GM21526 (cell line): ENCODE measurements around the gene UGT1A1.

ENCODE experiments used
- ATAC-seq: cut with Tn5 transposase; IDR thresholded peaks from one replicate; pipeline ENCODE4 v1.9.1; 2021; ENCODE audit warnings: moderate library complexity; ENCODE audit not compliant: unreplicated experiment, low FRiP score

The UGT1A1 gene

DNA sequence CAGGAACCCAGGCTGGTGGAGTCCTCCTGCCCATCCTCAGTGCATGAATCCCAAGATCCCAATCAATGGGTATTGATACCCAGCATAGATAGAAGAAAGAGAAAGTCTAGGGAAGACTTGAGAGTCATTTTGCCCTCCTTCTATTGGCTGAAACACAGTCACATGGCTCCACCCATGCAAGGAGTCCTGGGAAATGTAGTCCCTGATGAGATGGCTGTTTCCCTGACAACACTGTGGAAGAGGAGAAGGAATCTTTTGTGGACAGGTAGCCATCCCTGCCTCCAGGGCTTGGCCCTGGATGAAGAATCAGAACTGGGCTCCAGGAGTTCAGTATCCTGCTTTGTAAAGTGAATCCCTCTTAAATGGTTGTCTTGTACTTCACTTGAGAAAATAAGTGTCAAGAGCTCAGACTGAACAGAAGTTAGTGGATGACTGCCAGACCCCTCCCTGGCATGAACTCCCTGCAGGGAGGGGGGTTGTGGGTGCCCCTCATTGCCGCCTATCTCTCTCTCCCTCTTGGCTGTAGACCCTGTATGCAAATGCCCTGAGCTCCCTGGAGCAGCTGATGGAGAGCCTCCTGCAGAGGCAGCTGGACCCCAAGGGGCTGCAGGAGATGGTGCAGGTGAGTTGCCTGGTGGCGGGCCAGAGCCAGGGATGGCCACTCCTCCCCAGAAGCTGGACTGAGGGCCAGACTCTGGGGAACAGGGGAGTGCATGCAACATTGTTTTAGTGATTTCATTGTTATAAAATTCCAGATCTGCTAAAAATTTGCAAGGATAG, 54.2 kb downstream of the UGT1A1 start:
- no peak for ATAC-seq

GRCh38 chr2:233815861-233816260, 55.8 kb downstream of the UGT1A1 start:
- no peak for ATAC-seq

GRCh38 chr2:233816334-233816733, 56.3 kb downstream of the UGT1A1 start:
- ATAC-seq: no peak

GRCh38 chr2:233816771-233817170, 56.7 kb downstream of the UGT1A1 start:
- no peak for ATAC-seq

DNA sequence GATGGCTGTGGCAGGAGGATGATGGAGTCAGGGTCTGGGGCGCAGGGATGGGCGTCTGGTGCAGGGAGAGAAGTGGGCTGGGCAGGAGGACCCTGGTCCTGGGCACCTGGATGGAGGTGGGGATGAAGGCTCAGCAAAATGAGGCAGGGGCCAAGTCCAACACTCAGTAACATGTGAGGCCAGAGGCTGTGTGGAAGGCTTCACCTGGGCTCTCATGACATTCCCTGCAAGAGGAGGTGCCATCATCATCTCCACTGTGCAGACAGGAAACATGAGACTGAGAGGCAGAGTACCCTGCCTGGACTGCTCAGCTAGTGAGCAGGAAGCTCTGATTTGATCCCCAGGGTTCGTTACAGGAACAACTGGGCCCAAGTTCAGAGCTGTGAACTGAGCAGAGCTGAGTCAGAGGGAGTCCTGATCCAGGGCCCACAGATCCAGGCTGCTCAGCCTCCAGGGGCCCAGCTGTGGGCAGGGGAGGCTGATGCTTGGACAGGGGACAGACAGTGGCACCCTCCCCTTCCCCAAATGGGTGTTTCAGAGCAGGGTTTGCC, 57.4 kb downstream of the UGT1A1 start:
- ATAC-seq: no peak

DNA sequence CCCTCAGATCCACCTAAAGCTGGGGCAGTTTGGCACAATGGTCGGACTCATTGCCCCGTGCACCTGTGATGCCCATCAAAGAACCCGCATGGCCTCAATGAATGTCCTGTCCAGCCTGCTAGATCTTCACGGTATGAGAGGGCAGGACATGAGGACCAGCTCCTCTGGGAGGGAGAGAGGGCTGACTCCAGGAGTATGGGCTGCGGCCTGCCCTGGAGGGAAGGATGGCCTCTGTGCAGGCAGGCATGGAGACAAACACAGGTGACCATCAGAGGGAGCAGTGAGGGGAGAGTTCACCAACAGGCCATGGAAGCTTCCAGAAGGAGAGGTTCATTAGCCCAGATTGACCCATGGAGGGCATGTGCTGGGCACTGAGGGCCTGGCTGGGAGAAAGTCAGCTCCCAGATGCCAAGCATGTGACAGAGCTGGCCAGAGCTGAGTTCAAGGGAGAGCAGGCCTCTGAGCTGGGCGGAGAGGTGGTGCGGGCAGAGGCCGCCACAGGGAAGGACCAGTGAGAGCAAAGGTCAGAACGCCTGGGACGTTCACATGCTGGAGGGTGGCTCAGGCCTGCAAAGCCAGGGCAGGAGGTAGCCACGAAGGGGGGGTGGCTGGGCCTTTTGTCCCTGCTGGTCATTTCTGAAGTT, 58.0 kb downstream of the UGT1A1 start:
- ATAC-seq: no peak

GRCh38 chr2:233818639-233819621, 58.9 kb downstream of the UGT1A1 start:
- ATAC-seq: no peak

GRCh38 chr2:233819884-233820773, 60.1 kb downstream of the UGT1A1 start:
- ATAC-seq: no peak

DNA sequence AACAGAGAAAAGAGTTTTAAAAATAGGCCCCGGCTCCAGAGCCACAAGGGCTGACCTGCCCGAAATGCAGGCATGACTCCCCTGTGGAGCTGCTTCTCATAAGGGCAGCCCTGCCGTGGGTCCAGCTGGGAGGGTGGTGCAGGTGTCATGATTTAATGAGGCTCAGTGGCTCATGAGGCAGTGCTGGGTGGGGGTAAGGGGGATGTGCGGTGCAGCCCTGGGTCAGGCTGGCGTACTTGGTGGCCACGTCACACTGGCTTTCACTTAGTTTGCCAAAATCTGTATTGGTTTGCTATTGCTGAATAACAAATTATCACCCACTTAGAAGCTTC, 60.7 kb downstream of the UGT1A1 start:
- no peak for ATAC-seq

DNA sequence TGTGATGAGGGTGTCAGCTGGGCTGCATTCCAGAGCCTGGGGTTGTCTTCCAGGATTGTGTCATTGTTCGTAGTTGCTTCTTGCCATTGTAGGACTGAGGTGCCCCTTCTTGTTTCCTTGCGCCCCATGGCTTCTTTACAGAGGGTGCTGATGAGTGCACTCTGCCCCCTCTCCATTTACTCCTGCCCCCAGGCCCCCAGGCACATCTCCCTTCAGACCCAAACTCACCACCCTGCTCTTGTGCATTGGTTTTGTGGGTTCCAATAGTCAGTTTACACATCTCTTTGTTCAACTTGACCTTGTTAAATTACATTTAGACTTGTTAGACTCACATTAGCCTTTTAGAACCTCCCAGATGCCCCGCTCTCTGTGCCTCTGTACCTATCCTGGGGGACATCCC, 61.1 kb downstream of the UGT1A1 start:
- no peak for ATAC-seq

DNA sequence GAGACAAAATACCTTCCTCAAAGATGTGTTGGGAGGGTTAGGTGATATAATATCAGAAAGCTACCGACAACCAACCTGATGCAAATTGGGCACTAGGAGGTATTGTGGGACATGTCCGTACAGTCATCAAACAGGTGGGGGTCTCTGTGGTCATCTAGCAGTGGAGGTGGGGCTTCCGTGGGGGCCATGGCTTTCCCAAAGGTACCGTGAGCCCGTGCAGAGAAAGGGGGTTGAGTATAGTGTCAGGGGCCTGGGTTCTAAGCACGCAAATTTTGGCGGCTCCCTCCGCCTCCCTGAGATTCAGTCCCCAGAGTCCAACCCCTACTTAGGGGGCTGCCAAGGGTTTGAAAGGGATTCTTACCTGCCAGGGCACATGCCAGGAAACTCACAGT, 61.6 kb downstream of the UGT1A1 start:
- ATAC-seq: no peak

- ATAC-seq: no peak
These were observed 62.2 kb downstream of the UGT1A1 start for GRCh38 chr2:233822101-233822771.
